ENCODE data around the gene AKAP13. TPM values are rescaled to one million over a fixed set of nuclear protein-coding genes. Genes with fewer than 3 reads are reported as not detected.

Gene AKAP13
- total RNA-seq, 1 donor from 2014 or later: 145 TPM

- Mint-ChIP-seq H3K36me3 (ENCODE audit: unreplicated experiment) (no peaks in the 10 kb centered on the region), H3K27ac (ENCODE audit: unreplicated experiment) (peak overlapping the region; percentile 98), H3K27me3 (ENCODE audit: unreplicated experiment) (peaks cover 17% of the 10 kb centered on the region), H3K4me1 (ENCODE audit: low read depth, unreplicated experiment) (peaks cover 58% of the 10 kb centered on the region), H3K4me3 (ENCODE audit: unreplicated experiment) (peak overlapping the region; percentile 28), H3K9me3 (ENCODE audit: unreplicated experiment) (peaks cover 8% of the 10 kb centered on the region)
- TF ChIP-seq CTCF (IDR thresholded peaks at IDR 0.05; ENCODE audit: partially characterized antibody, unreplicated experiment): no peak
- no peak for DNase-seq
These were observed 398.8 kb downstream of the AKAP13 start for GRCh38 chr15:85779249-85779648.

GRCh38 chr15:85780225-85780985 is 400.0 kb downstream of the AKAP13 start:
- Mint-ChIP-seq H3K36me3 (ENCODE audit: unreplicated experiment) (no peaks in the 10 kb centered on the region), H3K9me3 (ENCODE audit: unreplicated experiment) (peaks cover 8% of the 10 kb centered on the region), H3K4me1 (ENCODE audit: low read depth, unreplicated experiment) (peaks cover 55% of the 10 kb centered on the region), H3K4me3 (ENCODE audit: unreplicated experiment) (peak overlapping the region; percentile 77), H3K27me3 (ENCODE audit: unreplicated experiment) (peaks cover 16% of the 10 kb centered on the region), H3K27ac (ENCODE audit: unreplicated experiment) (peak overlapping the region; percentile 98)
- TF ChIP-seq CTCF (IDR thresholded peaks at IDR 0.05; ENCODE audit: partially characterized antibody, unreplicated experiment): no peak
- DNase-seq: peak; percentile 46

- H3K4me3 Mint-ChIP-seq (ENCODE audit: unreplicated experiment): peak overlapping the region; percentile 49
- H3K9me3 Mint-ChIP-seq (ENCODE audit: unreplicated experiment): peaks cover 8% of the 10 kb centered on the region
- DNase-seq: no peak
- peaks cover 15% of the 10 kb centered on the region for H3K27me3 Mint-ChIP-seq (ENCODE audit: unreplicated experiment)
- H3K4me1 Mint-ChIP-seq (ENCODE audit: low read depth, unreplicated experiment): peaks cover 56% of the 10 kb centered on the region
- H3K36me3 Mint-ChIP-seq (ENCODE audit: unreplicated experiment): no peaks in the 10 kb centered on the region
- no peak for TF ChIP-seq CTCF (IDR thresholded peaks at IDR 0.05; ENCODE audit: partially characterized antibody, unreplicated experiment)
- H3K27ac Mint-ChIP-seq (ENCODE audit: unreplicated experiment): peak overlapping the region; percentile 98
These were observed 400.7 kb downstream of the AKAP13 start for GRCh38 chr15:85781099-85781498.

- Mint-ChIP-seq H3K36me3 (ENCODE audit: unreplicated experiment) (no peaks in the 10 kb centered on the region), H3K9me3 (ENCODE audit: unreplicated experiment) (peaks cover 8% of the 10 kb centered on the region), H3K27ac (ENCODE audit: unreplicated experiment) (peak overlapping the region; percentile 92), H3K4me1 (ENCODE audit: low read depth, unreplicated experiment) (peaks cover 60% of the 10 kb centered on the region), H3K27me3 (ENCODE audit: unreplicated experiment) (peaks cover 15% of the 10 kb centered on the region), H3K4me3 (ENCODE audit: unreplicated experiment) (peak overlapping the region; percentile 38)
- TF ChIP-seq CTCF (IDR thresholded peaks at IDR 0.05; ENCODE audit: partially characterized antibody, unreplicated experiment): no peak
- no peak for DNase-seq
These were observed 401.7 kb downstream of the AKAP13 start for GRCh38 chr15:85782064-85782463.
